Neutrophil (primary cell): ENCODE data around the gene NOX5.

Experiments
- H3K27ac ChIP-seq: fragments of 200-600 bp; sonication (generic); 2 replicates; pipeline ENCODE4 v1.5.1; 2016; ENCODE audit warnings: mild to moderate bottlenecking, moderate library complexity
- H3K27me3 ChIP-seq: fragments of 200-600 bp; sonication (generic); 2 replicates; pipeline ENCODE4 v1.6.0; 2016; ENCODE audit warnings: mild to moderate bottlenecking
- H3K36me3 ChIP-seq: fragments of 200-600 bp; sonication (generic); 2 replicates; pipeline ENCODE4 v1.5.1; 2017
- H3K4me1 ChIP-seq, 2 experiments: fragments of 200-600 bp in 1 of 2; sonication (generic) in 1 of 2; 1 replicate in 1 of 2; 2 replicates in 1 of 2; pipeline versions ENCODE4 v1.5.1 to v1.6.1; 2013 to 2016; ENCODE audit warnings: low read depth in 1 of 2, low read length in 1 of 2, mild to moderate bottlenecking in 1 of 2, moderate library complexity in 1 of 2; ENCODE audit not compliant: control insufficient read depth in 1 of 2, insufficient read depth in 1 of 2
- H3K4me3 ChIP-seq, 2 experiments: fragments of 200-600 bp in 1 of 2; sonication (generic) in 1 of 2; 1 replicate in 1 of 2; 2 replicates in 1 of 2; pipeline ENCODE4 v1.5.1; 2013 to 2016; ENCODE audit warnings: low read depth in 1 of 2, low read length in 1 of 2, mild to moderate bottlenecking in 1 of 2, moderate library complexity in 1 of 2
- H3K9me3 ChIP-seq: fragments of 200-600 bp; sonication (generic); 2 replicates; pipeline ENCODE4 v1.5.1; 2016
- CTCF ChIP-seq: fragments of 200-600 bp; sonication (generic); IDR thresholded peaks from 2 replicates; pipeline ENCODE4 v1.5.1; 2016; ENCODE audit warnings: antibody characterized with exemption

The NOX5 gene

GRCh38 chr15:69093127-69093526 lies 78.6 kb downstream of the NOX5 start:
- Histone ChIP-seq H3K9me3 (no peaks in the 10 kb centered on the region), H3K27me3 (peaks cover 21% of the 10 kb centered on the region), H3K4me3 (no peak overlapping the region), H3K4me1 (peaks cover 3 to 10% of the 10 kb centered on the region in 2 experiments), H3K36me3 (no peaks in the 10 kb centered on the region), H3K27ac (no peak overlapping the region)
- TF ChIP-seq CTCF: no peak

GRCh38 chr15:69093614-69094013 lies 79.1 kb downstream of the NOX5 start:
- Histone ChIP-seq H3K27ac (no peak overlapping the region), H3K4me3 (no peak overlapping the region), H3K9me3 (no peaks in the 10 kb centered on the region), H3K4me1 (peaks cover 0 to 6% of the 10 kb centered on the region in 2 experiments), H3K27me3 (peaks cover 21% of the 10 kb centered on the region), H3K36me3 (no peaks in the 10 kb centered on the region)
- TF ChIP-seq CTCF: no peak

- no peak for TF ChIP-seq CTCF
- Histone ChIP-seq H3K4me1 (peaks cover 0 to 3% of the 10 kb centered on the region in 2 experiments), H3K27me3 (peaks cover 19% of the 10 kb centered on the region), H3K9me3 (no peaks in the 10 kb centered on the region), H3K4me3 (no peak overlapping the region), H3K27ac (no peak overlapping the region), H3K36me3 (no peaks in the 10 kb centered on the region)
Measured at GRCh38 chr15:69094124-69094921, 79.8 kb downstream of the NOX5 start.

- no peak for TF ChIP-seq CTCF
Measured at GRCh38 chr15:69095274-69095673, 80.8 kb downstream of the NOX5 start.

GRCh38 chr15:69096196-69096595 lies 81.7 kb downstream of the NOX5 start:
- Histone ChIP-seq H3K27ac (no peak overlapping the region), H3K36me3 (no peaks in the 10 kb centered on the region), H3K9me3 (no peaks in the 10 kb centered on the region), H3K4me3 (no peak overlapping the region), H3K4me1 (peaks cover 0 to 3% of the 10 kb centered on the region in 2 experiments), H3K27me3 (peaks cover 9% of the 10 kb centered on the region)
- TF ChIP-seq CTCF: no peak

More at GRCh38 chr15:69095274-69095673, 80.8 kb downstream of the NOX5 start:
- no peak overlapping the region for H3K27ac ChIP-seq
- peaks cover 0 to 3% of the 10 kb centered on the region in 2 experiments for H3K4me1 ChIP-seq
- H3K4me3 ChIP-seq: no peak overlapping the region
- peaks cover 12% of the 10 kb centered on the region for H3K27me3 ChIP-seq
- H3K36me3 ChIP-seq: no peaks in the 10 kb centered on the region
- no peaks in the 10 kb centered on the region for H3K9me3 ChIP-seq
